WI38 (cell line): Measurements from ENCODE around the gene UPP2.

Experiments used
- H3K4me3 ChIP-seq: 2 replicates; pipeline ENCODE4 v1.5.1; 2011; ENCODE audit warnings: low read depth, mild to moderate bottlenecking, control low read depth, low read length
- TF ChIP-seq, protein P1 (sequence below): IDR thresholded peaks from 2 replicates; pipeline ENCODE4 v1.5.1; 2012; ENCODE audit warnings: low read depth, mild to moderate bottlenecking, control low read depth, low read length

The UPP2 gene

DNA sequence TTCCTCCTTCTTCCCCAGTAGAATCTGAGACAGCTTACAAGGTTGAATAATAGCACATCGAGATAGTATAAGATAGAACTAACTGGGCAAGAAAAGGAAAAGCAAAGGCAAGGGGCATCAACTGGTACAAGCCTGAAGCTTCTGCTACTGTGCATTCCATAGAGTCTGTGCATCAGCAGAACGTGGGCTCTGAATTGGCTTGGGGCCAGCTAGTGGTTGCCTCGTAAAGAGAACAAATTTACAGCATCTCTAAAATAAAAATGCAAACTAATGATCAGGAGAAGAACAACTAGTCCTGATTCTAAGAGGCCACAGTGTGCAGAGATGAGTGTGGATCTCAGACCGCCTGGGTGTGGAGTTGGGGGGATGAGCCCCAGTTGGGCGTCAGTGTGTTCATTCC is 36.6 kb downstream of the UPP2 start:
- H3K4me3 ChIP-seq: no peak overlapping the region
- TF ChIP-seq, protein P1, sequence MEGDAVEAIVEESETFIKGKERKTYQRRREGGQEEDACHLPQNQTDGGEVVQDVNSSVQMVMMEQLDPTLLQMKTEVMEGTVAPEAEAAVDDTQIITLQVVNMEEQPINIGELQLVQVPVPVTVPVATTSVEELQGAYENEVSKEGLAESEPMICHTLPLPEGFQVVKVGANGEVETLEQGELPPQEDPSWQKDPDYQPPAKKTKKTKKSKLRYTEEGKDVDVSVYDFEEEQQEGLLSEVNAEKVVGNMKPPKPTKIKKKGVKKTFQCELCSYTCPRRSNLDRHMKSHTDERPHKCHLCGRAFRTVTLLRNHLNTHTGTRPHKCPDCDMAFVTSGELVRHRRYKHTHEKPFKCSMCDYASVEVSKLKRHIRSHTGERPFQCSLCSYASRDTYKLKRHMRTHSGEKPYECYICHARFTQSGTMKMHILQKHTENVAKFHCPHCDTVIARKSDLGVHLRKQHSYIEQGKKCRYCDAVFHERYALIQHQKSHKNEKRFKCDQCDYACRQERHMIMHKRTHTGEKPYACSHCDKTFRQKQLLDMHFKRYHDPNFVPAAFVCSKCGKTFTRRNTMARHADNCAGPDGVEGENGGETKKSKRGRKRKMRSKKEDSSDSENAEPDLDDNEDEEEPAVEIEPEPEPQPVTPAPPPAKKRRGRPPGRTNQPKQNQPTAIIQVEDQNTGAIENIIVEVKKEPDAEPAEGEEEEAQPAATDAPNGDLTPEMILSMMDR: no peak

DNA sequence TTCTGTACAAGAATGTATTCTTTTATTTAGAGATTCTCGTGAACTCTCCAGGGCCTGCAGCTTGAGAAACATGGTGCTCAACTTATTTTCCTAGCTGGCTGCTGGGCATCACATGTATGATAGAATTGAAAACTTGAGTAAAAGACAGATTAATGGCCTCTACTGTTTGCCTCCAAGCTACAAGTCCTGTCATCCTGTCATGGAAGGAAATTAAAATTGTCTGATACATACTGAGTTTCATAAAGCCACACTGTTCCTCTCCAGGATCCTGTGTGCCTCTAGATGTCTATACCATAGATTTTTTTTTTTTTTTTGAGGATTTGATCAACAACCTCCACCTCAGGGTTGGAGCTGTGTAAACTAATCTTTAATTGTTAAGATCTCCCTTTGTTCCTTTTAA is 38.5 kb downstream of the UPP2 start:
- TF ChIP-seq, protein P1: no peak

DNA sequence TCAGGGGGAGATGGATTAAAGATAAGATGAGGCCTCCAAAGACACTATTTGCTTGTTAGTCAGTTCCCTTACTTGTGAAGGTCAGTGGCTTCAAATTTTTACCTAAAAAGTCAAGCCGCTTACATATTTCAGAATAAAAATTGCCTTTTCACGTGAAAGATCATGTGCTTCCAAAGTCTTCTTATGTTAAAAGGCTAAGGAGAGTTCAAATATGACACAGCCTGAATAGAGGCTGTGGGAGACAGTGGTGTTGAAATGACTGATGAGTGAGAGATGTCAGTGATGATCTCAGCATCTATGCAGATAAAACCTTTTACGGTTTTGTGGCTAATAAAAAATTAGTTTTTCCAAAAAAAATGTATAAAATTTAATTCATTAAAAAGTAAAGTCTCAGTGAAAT is 40.5 kb downstream of the UPP2 start:
- no peak overlapping the region for H3K4me3 ChIP-seq
- TF ChIP-seq, protein P1: no peak

More for the DNA sequence above, 38.5 kb downstream of the UPP2 start:
- no peak overlapping the region for H3K4me3 ChIP-seq

DNA sequence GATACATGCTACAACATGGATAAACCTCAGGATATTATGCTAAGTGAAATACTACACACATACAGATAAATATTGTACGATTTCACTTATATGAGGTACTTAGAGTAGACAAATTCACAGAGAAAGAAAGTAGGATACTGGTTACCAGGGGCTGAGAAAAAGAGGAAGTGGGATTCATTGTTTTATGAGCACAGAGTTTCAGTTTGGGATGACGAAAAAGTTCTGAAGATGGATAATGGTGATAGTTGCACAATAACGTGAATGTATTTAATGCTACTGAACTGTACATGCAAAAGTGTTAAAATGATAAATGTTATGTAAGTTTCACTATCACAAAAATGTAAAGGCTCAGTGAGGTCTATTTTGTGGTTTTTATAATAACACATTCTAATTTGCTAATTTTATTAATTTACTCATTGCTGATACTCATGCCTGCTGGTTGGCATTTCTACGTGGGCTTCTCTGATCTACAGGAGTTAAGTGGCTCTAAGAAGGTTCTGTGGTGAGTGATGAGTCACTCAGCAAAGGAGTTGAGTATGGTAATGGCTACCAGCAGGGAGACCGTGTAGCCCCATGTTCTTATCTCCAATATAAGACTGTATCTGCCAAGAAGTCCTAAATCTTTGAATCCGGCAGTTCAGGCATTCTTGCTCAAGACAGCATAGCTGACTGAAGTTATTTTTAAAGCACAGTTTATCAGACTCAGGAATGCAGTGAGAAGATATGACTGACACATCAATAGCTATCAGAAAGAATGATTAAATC is 41.1 kb downstream of the UPP2 start:
- TF ChIP-seq, protein P1: no peak
- H3K4me3 ChIP-seq: no peak overlapping the region

DNA sequence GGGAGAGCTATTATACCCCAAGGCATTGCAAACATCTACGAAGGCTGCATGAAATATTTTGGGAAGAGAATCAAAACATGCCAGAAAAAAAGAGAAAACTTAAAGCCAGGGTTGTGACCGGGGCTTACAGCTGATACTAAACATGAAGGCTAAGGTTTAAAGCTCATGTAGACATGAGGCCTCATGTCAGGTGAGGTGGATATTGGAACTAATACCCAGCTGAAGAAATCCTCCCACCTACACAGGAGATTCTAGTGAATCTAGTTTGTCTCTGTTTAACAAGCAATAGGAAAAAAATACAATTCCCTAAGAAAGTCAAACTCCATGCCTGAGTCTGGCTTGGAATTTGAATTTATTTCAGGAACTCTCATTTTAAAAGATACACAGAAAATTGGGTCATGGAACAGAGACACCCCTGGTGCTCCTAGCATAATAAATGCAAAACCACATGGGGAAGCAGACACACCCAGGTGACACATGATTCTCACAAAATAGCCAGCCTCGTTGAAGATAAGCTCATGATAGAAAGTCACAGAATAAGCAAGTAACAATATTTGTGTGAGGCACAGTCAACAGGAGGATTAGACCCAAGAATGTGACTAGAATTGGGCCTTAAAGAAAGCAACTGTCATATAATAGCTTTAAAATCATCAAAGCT is 42.2 kb downstream of the UPP2 start:
- H3K4me3 ChIP-seq: no peak overlapping the region
- TF ChIP-seq, protein P1: no peak

DNA sequence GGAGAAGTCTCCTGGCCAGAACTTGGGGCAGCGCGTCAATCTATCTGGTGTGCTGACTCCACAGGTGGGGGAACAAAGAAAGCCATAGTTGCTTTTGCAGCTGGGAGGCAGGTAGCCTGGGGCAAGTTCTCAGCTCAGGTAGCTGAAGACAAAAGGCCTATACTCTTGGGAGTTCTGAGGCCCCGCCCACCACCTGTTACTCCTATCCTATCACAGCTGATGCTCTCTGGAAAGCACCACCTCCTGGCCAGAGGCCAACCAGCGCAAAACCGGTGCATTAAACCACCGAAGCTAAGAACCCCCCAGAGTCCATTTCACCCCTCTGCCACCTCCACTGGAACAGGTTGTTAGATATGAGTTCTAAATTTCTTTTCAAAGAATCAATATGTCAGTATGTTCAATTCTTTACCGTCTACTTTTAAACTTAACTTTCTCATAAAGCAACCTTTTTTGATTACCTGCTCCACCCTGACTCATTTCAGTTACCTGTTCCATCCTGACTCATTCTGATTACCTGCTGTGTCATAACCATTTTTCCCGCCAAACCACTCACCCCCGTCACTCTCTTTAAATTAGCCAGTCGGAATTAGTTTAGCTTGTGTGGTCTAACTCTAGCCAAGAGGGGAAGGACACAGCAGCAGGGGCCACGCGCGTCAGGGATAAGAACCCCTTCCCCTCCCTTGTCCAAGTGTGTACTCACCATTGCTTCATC is 43.4 kb downstream of the UPP2 start:
- TF ChIP-seq, protein P1: no peak
- no peak overlapping the region for H3K4me3 ChIP-seq
